T-helper 1 cell treated with Interleukin-12 subunit alpha and Interleukin-12 subunit beta and Interleukin-4 antibody, amounts not matched to agents 30 μg/mL and 1 μg/mL, for 36 hours (primary cell): ENCODE measurements around the gene PCDHGA2.
"Not testable (repeated sequence)": the region's sequence is repeated elsewhere in the genome, so short reads cannot be mapped to it uniquely, and the experiment has no call there.

Experiments used
- H3K27ac Mint-ChIP-seq: one replicate; pipeline ENCODE4 v1.8.0; 2021; ENCODE audit warnings: mild to moderate bottlenecking, mixed read lengths
- H3K27me3 Mint-ChIP-seq: one replicate; pipeline ENCODE4 v1.8.0; 2021; ENCODE audit warnings: low read depth, mixed read lengths
- H3K36me3 Mint-ChIP-seq: one replicate; pipeline ENCODE4 v1.8.0; 2021; ENCODE audit warnings: low read depth, mixed read lengths
- H3K4me1 Mint-ChIP-seq: one replicate; pipeline ENCODE4 v1.8.0; 2021; ENCODE audit warnings: low read depth, mixed read lengths
- H3K4me3 Mint-ChIP-seq: one replicate; pipeline ENCODE4 v1.8.0; 2021; ENCODE audit warnings: mild to moderate bottlenecking, moderate library complexity, mixed read lengths
- H3K9me3 Mint-ChIP-seq: one replicate; pipeline ENCODE4 v1.8.0; 2021; ENCODE audit warnings: mixed read lengths

PCDHGA2 gene

GRCh38 chr5:141360685-141361084 is 22.1 kb downstream of the PCDHGA2 start:
- Mint-ChIP-seq H3K4me3 (peak overlapping the region; percentile 14), H3K36me3 (peaks cover 8% of the 10 kb centered on the region), H3K4me1 (peaks cover 4% of the 10 kb centered on the region), H3K27ac (no peak overlapping the region), H3K27me3 (peaks cover 48% of the 10 kb centered on the region), H3K9me3 (peaks cover 44% of the 10 kb centered on the region)

- H3K4me1 Mint-ChIP-seq, result peaks cover 4% of the 10 kb centered on the region
- no peak overlapping the region for H3K4me3 Mint-ChIP-seq
- no peak overlapping the region for H3K27ac Mint-ChIP-seq
- peaks cover 40% of the 10 kb centered on the region for H3K9me3 Mint-ChIP-seq
- peaks cover 46% of the 10 kb centered on the region for H3K27me3 Mint-ChIP-seq
- H3K36me3 Mint-ChIP-seq, result peaks cover 8% of the 10 kb centered on the region
Observed at GRCh38 chr5:141362719-141363118, 24.2 kb downstream of the PCDHGA2 start.

GRCh38 chr5:141363952-141364660 is 25.5 kb downstream of the PCDHGA2 start, which contains the start of gene PCDHGA5:
Gene PCDHGA5 (plus strand): TSS chr5:141364162. CDS start chr5:141364331, 169 bp downstream.
- Mint-ChIP-seq H3K4me3 (no peak within 1 kb of the TSS), H3K27ac (no peak within 1 kb of the TSS), H3K36me3 (peaks cover 8% of the 10 kb centered on the region), H3K27me3 (peaks cover 46% of the 10 kb centered on the region), H3K4me1 (peaks cover 4% of the 10 kb centered on the region), H3K9me3 (peaks cover 40% of the 10 kb centered on the region)

- Mint-ChIP-seq H3K9me3 (peaks cover 31% of the 10 kb centered on the region), H3K27ac (no peak overlapping the region), H3K36me3 (peaks cover 6% of the 10 kb centered on the region), H3K27me3 (peaks cover 40% of the 10 kb centered on the region), H3K4me3 (no peak overlapping the region), H3K4me1 (peaks cover 4% of the 10 kb centered on the region)
Observed at GRCh38 chr5:141366016-141366896, 27.7 kb downstream of the PCDHGA2 start.

GRCh38 chr5:141369994-141370848 is 31.7 kb downstream of the PCDHGA2 start, which contains the start of gene PCDHGB3:
Gene PCDHGB3 (plus strand): TSS chr5:141370242. CDS start chr5:141370395, 153 bp downstream.
- H3K27me3 Mint-ChIP-seq, result peaks cover 26% of the 10 kb centered on the region
- peaks cover 2% of the 10 kb centered on the region for H3K4me1 Mint-ChIP-seq
- no peak within 1 kb of the TSS for H3K27ac Mint-ChIP-seq
- peaks cover 2% of the 10 kb centered on the region for H3K36me3 Mint-ChIP-seq
- H3K4me3 Mint-ChIP-seq, result peak within 1 kb of the TSS; percentile 70
- peaks cover 38% of the 10 kb centered on the region for H3K9me3 Mint-ChIP-seq

GRCh38 chr5:141371572-141372475 is 33.3 kb downstream of the PCDHGA2 start:
- H3K27me3 Mint-ChIP-seq, result peaks cover 16% of the 10 kb centered on the region
- peaks cover 36% of the 10 kb centered on the region for H3K9me3 Mint-ChIP-seq
- no peak overlapping the region for H3K4me3 Mint-ChIP-seq
- H3K27ac Mint-ChIP-seq, result no peak overlapping the region
- peaks cover 2% of the 10 kb centered on the region for H3K36me3 Mint-ChIP-seq
- H3K4me1 Mint-ChIP-seq, result peaks cover 2% of the 10 kb centered on the region

- Mint-ChIP-seq H3K36me3 (peaks cover 2% of the 10 kb centered on the region), H3K4me3 (peak within 1 kb of the TSS; percentile 15), H3K4me1 (peaks cover 2% of the 10 kb centered on the region), H3K9me3 (peaks cover 40% of the 10 kb centered on the region), H3K27me3 (peaks cover 16% of the 10 kb centered on the region), H3K27ac (peak within 1 kb of the TSS; percentile 22)
Observed at GRCh38 chr5:141373673-141374317, 35.2 kb downstream of the PCDHGA2 start, which contains the start of gene PCDHGA6. Gene PCDHGA6 (plus strand): TSS chr5:141373891. CDS start chr5:141374084, 193 bp downstream.

GRCh38 chr5:141374627-141375026 is 36.1 kb downstream of the PCDHGA2 start:
- Mint-ChIP-seq H3K4me1 (peaks cover 2% of the 10 kb centered on the region), H3K4me3 (no peak overlapping the region), H3K36me3 (peaks cover 2% of the 10 kb centered on the region), H3K9me3 (peaks cover 40% of the 10 kb centered on the region), H3K27ac (no peak overlapping the region), H3K27me3 (peaks cover 16% of the 10 kb centered on the region)

- H3K4me1 Mint-ChIP-seq, H3K27ac Mint-ChIP-seq, H3K4me3 Mint-ChIP-seq, H3K36me3 Mint-ChIP-seq: not testable (repeated sequence)
- H3K27me3 Mint-ChIP-seq, result peaks cover 18% of the 10 kb centered on the region
- H3K9me3 Mint-ChIP-seq, result peaks cover 40% of the 10 kb centered on the region
Observed at GRCh38 chr5:141375444-141376155, 37.0 kb downstream of the PCDHGA2 start.

- peaks cover 31% of the 10 kb centered on the region for H3K27me3 Mint-ChIP-seq
- H3K4me1 Mint-ChIP-seq, result no peaks in the 10 kb centered on the region
- H3K36me3 Mint-ChIP-seq, result no peaks in the 10 kb centered on the region
- no peak within 1 kb of the TSS for H3K27ac Mint-ChIP-seq
- peak within 1 kb of the TSS; percentile 78 for H3K4me3 Mint-ChIP-seq
- H3K9me3 Mint-ChIP-seq, result peaks cover 30% of the 10 kb centered on the region
Observed at GRCh38 chr5:141382469-141383294, 44.1 kb downstream of the PCDHGA2 start, which contains the start of gene PCDHGA7. Gene PCDHGA7 (plus strand): TSS chr5:141382742. CDS start chr5:141382900, 158 bp downstream.

GRCh38 chr5:141383345-141383744 is 44.8 kb downstream of the PCDHGA2 start:
- Mint-ChIP-seq H3K4me1 (no peaks in the 10 kb centered on the region), H3K36me3 (no peaks in the 10 kb centered on the region), H3K9me3 (peaks cover 31% of the 10 kb centered on the region), H3K27ac (no peak overlapping the region), H3K4me3 (peak overlapping the region; percentile 78), H3K27me3 (peaks cover 33% of the 10 kb centered on the region)
